Nephron (organoid): ENCODE results near the gene DUSP7.

Experiments
- H3K27ac Mint-ChIP-seq, 3 experiments: 2 replicates each; pipeline ENCODE4 v1.8.0; 2020; ENCODE audit warnings: mixed read lengths in 3 of 3, mild to moderate bottlenecking in 2 of 3, moderate library complexity in 1 of 3
- H3K27me3 Mint-ChIP-seq: 2 replicates; pipeline ENCODE4 v1.8.0; 2021; ENCODE audit warnings: low read depth, mild to moderate bottlenecking, moderate library complexity, mixed read lengths
- H3K36me3 Mint-ChIP-seq: 2 replicates; pipeline ENCODE4 v1.8.0; 2020; ENCODE audit warnings: low read depth, mixed read lengths
- H3K4me1 Mint-ChIP-seq: 2 replicates; pipeline ENCODE4 v1.8.0; 2020; ENCODE audit warnings: mixed read lengths
- H3K4me3 Mint-ChIP-seq, 3 experiments: 2 replicates each; pipeline ENCODE4 v1.8.0; 2020; ENCODE audit warnings: mild to moderate bottlenecking in 3 of 3, mixed read lengths in 3 of 3, moderate library complexity in 2 of 3
- H3K9me3 Mint-ChIP-seq: 2 replicates; pipeline ENCODE4 v1.8.0; 2020; ENCODE audit warnings: mixed read lengths
- TF ChIP-seq, protein P1 (sequence below), 3 experiments: fragments of 200-600 bp; sonication (generic); IDR thresholded peaks; one replicate each; pipeline ENCODE4 v1.5.0; 2021; ENCODE audit warnings: antibody characterized with exemption in 3 of 3; ENCODE audit not compliant: unreplicated experiment in 3 of 3

Gene DUSP7

DNA sequence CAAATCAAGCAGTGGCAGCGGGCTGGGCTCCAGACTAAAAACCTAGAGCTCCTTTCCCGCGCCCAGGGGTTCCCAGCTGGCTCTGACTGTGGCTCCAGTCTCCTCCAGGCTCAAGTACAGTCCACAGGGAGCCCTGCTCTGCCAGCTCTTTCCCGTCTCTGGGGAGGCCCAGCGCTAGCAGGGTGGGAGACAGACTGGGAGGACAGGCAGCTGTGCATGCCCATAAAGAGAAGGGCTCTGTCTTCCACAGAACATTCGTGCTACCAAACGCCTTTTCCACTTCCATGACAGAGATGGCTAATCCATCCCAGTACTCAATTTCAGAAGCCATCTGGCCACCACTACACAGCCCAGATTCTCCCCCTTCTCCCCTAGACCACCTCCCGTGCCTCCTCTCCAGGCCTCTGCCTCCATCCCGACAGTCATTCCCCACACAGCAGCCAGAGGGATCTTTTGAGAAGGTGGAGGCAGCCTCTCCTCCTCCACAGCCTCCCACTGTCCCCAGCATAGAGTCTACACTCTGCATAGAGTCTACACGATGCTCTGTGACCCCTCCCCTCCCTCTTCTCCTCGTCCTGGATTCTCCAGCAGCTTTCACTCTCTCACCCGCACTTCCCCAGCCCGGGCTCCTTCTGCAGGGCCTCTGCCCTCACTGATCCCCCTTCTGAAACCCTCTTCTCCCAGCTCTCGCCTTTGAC lies 6.8 kb upstream of the DUSP7 start:
- Mint-ChIP-seq H3K9me3 (no peaks in the 10 kb centered on the region), H3K4me1 (peaks cover 42% of the 10 kb centered on the region), H3K4me3 (peak overlapping the region in 1 of 3 experiments; percentile 11), H3K36me3 (no peaks in the 10 kb centered on the region), H3K27ac (peak overlapping the region; percentile 78 to 95 (median 94)), H3K27me3 (no peaks in the 10 kb centered on the region)
- TF ChIP-seq, protein P1, sequence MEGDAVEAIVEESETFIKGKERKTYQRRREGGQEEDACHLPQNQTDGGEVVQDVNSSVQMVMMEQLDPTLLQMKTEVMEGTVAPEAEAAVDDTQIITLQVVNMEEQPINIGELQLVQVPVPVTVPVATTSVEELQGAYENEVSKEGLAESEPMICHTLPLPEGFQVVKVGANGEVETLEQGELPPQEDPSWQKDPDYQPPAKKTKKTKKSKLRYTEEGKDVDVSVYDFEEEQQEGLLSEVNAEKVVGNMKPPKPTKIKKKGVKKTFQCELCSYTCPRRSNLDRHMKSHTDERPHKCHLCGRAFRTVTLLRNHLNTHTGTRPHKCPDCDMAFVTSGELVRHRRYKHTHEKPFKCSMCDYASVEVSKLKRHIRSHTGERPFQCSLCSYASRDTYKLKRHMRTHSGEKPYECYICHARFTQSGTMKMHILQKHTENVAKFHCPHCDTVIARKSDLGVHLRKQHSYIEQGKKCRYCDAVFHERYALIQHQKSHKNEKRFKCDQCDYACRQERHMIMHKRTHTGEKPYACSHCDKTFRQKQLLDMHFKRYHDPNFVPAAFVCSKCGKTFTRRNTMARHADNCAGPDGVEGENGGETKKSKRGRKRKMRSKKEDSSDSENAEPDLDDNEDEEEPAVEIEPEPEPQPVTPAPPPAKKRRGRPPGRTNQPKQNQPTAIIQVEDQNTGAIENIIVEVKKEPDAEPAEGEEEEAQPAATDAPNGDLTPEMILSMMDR (IDR thresholded peaks at IDR 0.05; ENCODE audit: unreplicated experiment in 3 of 3): no peak

DNA sequence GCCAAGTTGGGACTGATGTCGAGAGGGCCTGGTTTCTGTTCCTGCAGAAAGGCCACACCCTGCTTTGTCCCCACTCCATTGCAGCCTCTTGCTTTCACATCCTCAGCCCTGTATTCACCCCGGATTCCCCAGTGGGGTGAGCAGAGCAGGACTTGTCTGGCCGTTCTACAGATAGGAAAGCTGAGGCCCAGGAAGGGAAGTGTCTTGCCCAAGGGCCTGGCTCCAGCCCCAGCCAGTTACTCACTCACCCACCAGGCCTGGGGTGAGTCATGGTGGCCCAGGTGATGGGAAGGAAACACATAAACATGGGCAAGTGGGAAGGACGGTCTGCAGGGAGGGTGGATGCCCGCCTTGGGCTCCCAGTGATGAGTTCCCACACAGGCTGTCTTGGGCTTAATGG lies 6.1 kb upstream of the DUSP7 start:
- no peaks in the 10 kb centered on the region for H3K27me3 Mint-ChIP-seq
- H3K9me3 Mint-ChIP-seq: no peaks in the 10 kb centered on the region
- TF ChIP-seq, protein P1 (IDR thresholded peaks at IDR 0.05; ENCODE audit: unreplicated experiment in 3 of 3): no peak
- peaks cover 35% of the 10 kb centered on the region for H3K4me1 Mint-ChIP-seq
- peak overlapping the region in 1 of 3 experiments; percentile 95 for H3K27ac Mint-ChIP-seq
- no peak overlapping the region for H3K4me3 Mint-ChIP-seq
- H3K36me3 Mint-ChIP-seq: no peaks in the 10 kb centered on the region

DNA sequence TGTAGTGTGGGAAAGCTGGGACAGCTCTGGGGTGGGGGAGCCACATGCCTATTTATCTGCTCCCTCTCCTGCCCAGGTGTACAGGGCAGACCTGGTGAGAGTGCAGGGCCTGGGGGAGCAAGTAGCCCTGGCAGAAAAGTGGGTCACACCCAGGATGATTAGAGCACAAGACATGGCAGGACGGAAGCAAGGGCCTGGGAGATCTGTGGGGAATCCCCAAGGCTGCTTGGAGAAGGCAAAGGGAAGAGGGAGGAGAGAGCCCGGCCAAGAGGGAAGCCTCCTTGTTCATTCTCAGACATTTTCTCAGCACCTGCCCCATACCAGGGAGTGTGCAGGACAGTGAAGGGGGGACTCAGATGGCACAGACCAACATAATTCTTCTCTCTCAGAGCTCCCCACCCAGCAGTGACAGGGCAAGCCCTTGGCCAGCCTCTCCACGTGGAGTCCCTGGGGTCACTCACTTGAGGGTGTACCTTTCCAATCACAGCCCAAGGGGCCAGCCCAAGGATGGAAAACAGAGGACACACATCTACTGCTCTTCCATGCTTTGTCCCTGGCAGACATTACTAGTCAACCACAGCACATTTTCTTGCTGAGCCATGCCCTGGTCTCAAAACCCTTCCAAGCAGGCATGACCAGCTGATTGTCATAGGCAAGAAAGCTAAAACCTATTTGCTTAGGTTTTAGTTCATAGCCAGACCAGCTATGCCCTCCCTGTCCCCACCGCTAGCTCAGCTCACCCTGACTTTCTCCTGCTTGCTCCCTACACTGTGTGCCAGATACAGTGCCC lies 4.9 kb upstream of the DUSP7 start:
- Mint-ChIP-seq H3K27me3 (no peaks in the 10 kb centered on the region), H3K4me3 (no peak overlapping the region), H3K9me3 (no peaks in the 10 kb centered on the region), H3K27ac (peak overlapping the region; percentile 15 to 58 (median 50)), H3K36me3 (no peaks in the 10 kb centered on the region), H3K4me1 (peaks cover 33% of the 10 kb centered on the region)
- TF ChIP-seq, protein P1 (IDR thresholded peaks at IDR 0.05; ENCODE audit: unreplicated experiment in 3 of 3): no peak

DNA sequence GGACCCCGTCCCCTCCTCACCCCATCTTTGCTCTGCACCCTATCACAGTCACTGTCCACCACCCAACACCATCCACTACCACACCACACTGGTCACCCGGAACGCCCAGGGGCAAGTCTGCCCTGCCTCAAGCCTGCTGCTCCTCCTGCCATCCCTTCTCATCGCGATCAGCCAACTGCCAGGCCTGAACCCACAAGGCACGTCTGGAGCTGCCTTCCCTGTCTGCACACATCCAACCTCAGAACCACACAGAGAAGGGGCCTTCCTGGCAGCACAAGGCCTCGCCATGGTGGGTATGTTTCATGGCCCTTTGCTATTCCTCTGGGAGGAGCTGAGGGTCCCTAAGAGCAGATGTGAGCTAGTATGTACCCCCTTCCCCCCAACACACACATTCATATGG lies 3.4 kb upstream of the DUSP7 start:
- Mint-ChIP-seq H3K9me3 (no peaks in the 10 kb centered on the region), H3K4me1 (peaks cover 32% of the 10 kb centered on the region), H3K27me3 (no peaks in the 10 kb centered on the region), H3K36me3 (no peaks in the 10 kb centered on the region), H3K4me3 (peak overlapping the region in 2 of 3 experiments; percentile 39 to 45), H3K27ac (peak overlapping the region; percentile 18 to 58 (median 50))
- TF ChIP-seq, protein P1 (IDR thresholded peaks at IDR 0.05; ENCODE audit: unreplicated experiment in 3 of 3): no peak

DNA sequence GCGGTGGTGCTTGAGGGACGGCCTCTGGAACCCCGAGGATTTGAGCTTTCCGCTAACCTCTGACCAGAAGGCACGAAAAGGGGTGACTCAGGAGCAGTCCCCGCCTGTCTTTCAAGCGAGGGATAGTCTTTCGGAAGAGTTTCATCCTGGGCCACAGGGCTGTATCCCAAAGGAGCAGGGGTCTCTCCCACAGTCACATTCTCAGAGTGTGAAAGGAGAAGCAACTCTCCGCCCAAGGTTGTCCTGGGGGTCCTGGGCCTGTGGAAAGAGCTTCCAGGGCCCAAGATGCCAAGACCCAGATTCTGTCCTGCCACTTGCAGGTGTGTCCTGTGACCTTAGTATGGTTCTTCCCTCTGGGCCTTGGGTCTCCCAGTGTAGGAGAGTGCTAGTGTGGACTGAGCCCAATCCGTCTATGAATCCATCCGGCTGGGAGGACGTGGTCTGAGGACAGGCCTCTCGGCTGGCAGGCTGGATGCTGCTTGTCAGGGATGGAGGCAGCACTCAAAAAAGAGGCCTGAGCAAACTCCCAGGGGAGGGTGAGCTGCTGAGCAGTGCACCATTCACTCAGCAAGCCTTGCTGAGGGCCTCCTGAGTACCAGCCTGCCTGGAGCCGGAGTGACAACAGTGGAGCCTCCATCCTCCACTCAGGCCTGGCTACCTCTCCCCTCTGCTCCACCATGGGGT lies 1.6 kb upstream of the DUSP7 start:
- TF ChIP-seq, protein P1 (IDR thresholded peaks at IDR 0.05; ENCODE audit: unreplicated experiment in 3 of 3): no peak
- H3K36me3 Mint-ChIP-seq: peaks cover 9% of the 10 kb centered on the region
- H3K4me1 Mint-ChIP-seq: peaks cover 28% of the 10 kb centered on the region
- no peaks in the 10 kb centered on the region for H3K27me3 Mint-ChIP-seq
- H3K9me3 Mint-ChIP-seq: no peaks in the 10 kb centered on the region
- peak overlapping the region; percentile 5 to 89 (median 86) for H3K27ac Mint-ChIP-seq
- peak overlapping the region; percentile 89 to 99 (median 94) for H3K4me3 Mint-ChIP-seq
